GM12874 (cell line): Measurements from ENCODE around the gene HOXC11.

Source experiments
- TF ChIP-seq, protein P1 (sequence below): IDR thresholded peaks from 2 replicates; pipeline ENCODE4 v1.5.1; 2011; ENCODE audit warnings: low read depth, mild to moderate bottlenecking, control low read depth, low read length, moderate library complexity; ENCODE audit not compliant: insufficient read depth

The HOXC11 gene

DNA sequence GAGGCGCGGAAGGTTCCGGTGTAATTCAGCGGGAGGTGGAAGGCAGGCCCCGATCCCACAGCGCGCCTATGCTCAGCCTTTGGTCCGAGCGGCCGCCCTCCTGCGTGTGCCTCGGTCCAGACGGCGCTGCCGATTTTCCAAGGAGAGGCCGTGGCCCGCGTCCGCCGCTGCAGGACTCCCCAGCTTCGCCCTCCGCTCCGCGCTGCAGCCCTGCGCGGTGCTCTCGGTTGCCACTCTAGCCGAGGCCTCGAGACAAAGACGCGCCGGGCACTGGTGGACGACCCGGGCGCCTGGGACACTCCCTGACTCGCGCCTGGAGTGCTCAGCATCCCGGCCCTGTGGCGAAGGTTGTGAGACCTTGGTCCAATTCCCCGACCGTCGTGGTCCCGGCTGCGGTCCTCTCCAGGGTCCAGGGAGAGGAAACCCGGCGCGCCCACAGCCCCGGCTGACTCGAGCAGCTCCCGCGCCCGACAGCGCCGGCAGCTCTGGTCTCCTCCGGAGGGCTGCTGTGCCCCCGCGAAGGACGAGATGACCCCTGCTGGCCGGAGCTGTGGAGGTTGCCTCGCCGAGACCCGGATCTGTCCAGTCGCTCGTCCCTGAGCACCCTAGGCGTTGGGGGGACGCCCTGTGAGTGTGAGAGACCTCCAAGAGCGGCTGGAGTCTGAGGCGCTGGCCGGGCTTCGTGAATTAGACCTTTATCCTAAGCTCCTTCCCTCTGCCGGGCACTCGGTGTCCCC lies 11.7 kb upstream of the HOXC11 start:
- TF ChIP-seq, protein P1, sequence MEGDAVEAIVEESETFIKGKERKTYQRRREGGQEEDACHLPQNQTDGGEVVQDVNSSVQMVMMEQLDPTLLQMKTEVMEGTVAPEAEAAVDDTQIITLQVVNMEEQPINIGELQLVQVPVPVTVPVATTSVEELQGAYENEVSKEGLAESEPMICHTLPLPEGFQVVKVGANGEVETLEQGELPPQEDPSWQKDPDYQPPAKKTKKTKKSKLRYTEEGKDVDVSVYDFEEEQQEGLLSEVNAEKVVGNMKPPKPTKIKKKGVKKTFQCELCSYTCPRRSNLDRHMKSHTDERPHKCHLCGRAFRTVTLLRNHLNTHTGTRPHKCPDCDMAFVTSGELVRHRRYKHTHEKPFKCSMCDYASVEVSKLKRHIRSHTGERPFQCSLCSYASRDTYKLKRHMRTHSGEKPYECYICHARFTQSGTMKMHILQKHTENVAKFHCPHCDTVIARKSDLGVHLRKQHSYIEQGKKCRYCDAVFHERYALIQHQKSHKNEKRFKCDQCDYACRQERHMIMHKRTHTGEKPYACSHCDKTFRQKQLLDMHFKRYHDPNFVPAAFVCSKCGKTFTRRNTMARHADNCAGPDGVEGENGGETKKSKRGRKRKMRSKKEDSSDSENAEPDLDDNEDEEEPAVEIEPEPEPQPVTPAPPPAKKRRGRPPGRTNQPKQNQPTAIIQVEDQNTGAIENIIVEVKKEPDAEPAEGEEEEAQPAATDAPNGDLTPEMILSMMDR: no peak

DNA sequence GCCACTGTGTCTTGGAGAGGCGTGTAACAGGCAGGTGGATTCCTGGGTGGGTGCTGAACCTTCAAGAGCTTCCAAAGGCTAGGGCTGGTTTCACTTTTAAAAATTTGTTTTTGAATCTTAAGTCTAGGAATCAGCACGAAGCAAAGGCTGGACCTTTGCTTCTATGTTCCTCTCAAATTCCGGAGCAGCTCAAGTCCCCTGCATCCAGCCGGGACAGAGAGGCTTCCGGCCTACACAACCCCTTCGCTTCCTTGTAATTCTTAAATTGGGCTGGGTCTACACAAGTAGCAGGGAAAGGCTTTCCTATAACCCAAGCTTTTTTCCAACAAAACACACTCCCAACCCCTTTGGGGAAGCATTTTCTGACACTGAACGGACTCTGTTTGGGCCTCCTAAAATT lies 9.9 kb upstream of the HOXC11 start:
- TF ChIP-seq, protein P1: no peak

DNA sequence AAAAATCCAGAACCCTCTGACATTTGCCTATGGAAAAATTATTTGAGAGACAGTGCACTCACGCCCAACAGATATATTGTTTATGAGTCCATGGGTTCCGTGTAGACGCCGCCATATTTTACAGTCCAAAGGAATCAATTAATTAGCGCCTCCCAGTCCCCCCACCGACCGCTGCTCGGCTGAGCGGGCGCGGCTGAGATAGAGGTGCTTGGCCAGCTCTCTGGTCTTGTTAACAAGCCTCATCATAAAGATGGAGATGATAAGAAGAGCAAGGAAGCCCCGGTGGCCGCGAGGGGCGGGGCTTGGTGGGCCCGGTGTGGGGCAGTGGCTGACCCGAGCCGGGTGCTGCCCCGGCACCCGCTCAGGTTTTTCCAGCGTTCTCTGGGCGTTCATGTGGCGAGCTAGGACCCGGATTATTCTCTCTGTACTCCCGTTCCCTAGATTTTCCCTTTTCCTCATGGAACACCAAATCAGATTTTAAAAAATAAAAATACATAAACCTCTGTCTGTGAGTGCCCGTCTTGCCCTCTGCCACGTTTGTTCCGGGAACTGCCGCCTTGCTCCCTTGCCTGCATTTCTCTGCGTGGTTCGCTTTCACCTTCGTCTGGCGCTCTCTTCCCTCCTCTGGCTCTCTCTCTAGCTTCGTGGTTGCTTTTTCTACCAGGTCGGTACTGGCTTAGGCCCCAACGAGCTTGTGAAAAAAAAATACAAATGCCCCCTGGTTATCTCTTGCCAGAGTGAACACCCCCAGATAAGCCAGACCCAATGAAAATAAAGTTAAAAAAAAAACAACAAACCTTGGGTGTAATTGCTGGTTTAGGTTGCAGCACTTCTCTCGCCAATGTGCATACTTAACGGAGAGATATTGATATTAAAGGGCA lies 9.3 kb upstream of the HOXC11 start:
- TF ChIP-seq, protein P1: no peak

DNA sequence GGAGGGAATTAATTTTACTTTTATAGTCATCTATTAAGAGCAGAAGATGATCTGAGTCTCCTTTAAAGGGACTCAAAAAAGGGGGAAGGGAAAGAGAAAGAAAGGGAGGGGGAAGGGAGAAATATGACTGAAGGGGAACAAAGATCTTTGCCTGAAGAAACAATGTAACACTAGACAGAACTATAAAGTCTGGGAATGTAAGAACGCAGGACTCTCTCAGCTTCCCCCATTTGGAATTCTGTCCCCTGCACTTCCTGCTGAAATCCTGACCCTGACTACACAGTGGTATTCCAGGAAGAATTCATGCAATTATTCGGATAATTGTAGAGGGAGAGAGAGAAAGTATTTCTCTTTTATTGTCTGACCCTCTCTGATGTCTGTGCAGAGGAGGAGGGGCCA lies 8.6 kb upstream of the HOXC11 start:
- TF ChIP-seq, protein P1: no peak

DNA sequence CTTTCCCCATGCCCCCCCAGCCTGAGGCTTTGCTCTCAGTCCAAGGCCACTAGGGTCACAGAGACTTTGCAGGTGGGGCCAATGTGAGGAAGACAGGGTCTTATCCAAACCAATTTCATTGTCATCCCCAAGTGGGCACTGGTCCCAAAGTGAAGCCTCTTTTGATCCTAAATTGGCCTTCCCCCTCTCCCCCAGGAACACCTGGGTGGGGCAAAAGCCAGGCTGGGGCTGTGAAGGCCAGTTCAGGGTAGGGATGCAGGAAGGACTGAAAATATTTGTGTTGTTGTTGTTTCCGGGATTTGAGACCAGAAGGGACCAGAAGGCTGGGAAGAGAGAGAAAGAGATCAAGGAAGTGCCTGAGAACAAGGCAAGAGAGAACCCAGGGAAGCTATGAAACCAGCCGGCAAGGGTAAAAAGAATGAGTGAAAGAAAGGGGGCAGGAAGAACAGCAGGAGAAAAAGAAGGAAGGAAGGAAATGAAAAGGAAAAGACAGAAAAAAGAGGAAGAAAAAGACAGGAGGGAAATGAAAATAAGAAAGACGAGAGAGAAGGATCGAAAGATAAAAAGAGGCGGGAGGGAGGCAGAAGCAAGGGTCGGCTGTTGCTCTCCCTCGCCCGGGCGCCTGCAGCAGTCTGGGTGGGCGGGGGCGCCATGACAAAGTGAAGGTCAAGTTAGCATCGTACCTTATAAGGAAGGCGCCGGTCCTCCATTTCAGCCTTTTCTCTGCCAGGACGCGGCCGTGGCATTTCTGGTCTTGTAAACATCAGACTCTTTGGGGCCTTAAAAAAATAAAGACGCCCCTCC lies 7.4 kb upstream of the HOXC11 start:
- TF ChIP-seq, protein P1: no peak

DNA sequence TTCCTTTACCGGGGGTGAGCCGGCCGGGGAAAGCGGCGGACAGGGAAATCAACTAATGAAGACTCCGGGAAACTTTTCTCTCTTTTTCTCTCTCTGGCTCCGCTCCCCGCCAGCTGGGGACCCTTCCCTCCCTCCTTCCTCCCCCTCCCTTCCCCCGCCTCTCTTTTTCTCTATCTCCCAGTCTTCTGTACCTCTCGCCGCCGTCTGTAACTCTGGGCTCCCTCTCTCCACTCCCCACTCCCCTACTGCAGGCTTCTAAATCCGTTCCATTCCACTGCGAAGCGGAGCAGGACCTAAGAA lies 6.9 kb upstream of the HOXC11 start:
- TF ChIP-seq, protein P1: no peak

DNA sequence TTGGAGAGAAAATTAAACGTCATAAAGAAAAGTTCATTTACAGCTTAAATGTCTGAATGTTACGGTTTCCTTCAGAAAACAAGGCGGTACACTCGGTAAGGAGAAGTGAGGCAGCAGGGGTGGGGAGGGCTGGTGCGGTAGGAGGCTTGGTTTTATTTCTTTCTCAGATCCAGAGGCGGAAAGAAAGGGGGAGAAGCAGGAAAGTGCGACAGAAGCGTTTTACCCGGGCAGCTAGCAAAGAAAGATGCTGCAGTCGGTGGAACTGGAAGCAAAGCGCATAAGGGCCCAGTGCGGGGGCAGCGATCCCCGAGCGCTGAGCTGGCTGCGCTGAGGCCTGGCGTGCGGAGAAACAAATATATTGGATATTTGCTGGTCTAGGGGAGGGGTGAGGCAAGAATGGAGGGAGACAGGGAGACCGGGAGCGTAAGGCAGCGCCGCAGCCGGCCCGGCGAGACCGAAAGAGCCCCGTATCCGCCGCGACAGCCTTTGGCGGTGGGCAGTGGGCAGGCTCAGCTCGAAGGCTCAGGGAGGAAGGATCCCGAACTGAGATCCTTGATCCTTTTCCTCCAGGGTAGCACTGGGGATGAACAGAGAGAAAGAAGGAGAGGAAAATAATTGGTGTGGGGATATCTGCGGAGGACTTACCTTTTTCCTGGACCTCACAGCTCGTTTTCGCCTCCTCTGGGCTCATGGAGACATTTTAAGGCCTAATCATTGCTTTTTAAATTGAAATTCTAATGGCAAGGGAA lies 6.4 kb upstream of the HOXC11 start:
- TF ChIP-seq, protein P1: no peak
